GM03348 (cell line): ENCODE data around the gene ADCY5.

Source experiments
- DNase-seq: peaks from one replicate; pipeline ENCODE4 v3.0.0; 2012; ENCODE audit warnings: low spot score

ADCY5 gene

DNA sequence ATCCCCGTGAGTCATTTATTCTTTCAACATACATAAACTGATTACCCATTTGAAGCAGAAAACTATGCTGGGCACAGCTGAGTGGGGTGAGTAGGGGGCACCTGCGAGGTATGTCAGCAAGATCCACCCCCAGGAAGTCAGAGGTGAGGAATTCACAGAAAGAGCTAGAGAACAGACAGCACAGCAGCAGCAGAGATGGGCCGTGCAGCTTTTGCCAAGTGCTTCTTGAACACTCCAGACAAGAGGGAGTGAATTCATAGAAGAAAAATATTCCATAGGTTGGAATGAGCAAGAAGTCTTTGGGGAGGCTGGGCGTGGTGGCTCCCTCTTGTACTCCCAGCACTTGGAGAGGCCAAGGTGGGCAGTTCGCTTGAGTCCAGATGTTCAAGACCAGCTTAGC is 9.4 kb upstream of the ADCY5 start:
- DNase-seq, result no peak

DNA sequence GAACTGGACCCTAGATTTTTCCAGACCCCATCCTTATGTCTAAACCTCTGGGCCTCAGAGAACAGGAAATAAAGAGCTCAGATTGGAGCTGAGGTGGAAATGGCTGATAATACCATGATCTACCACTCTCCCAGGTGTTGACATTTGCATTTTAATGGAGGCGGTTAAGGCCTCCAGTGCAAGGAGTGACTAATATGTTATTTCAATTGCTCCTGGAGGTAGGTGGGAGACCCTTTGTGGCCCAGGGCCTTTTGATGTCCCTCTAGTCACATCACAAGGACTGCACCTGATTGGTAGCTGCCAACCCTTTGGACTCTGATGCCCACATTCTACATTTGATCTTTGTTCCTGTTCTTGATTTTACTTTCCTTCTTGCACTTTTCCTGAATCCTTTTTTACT is 9.0 kb upstream of the ADCY5 start:
- DNase-seq, result no peak

GRCh38 chr3:123453675-123454074 is 4.8 kb upstream of the ADCY5 start:
- DNase-seq, result no peak

GRCh38 chr3:123451186-123451585 is 2.3 kb upstream of the ADCY5 start:
- no peak for DNase-seq

DNA sequence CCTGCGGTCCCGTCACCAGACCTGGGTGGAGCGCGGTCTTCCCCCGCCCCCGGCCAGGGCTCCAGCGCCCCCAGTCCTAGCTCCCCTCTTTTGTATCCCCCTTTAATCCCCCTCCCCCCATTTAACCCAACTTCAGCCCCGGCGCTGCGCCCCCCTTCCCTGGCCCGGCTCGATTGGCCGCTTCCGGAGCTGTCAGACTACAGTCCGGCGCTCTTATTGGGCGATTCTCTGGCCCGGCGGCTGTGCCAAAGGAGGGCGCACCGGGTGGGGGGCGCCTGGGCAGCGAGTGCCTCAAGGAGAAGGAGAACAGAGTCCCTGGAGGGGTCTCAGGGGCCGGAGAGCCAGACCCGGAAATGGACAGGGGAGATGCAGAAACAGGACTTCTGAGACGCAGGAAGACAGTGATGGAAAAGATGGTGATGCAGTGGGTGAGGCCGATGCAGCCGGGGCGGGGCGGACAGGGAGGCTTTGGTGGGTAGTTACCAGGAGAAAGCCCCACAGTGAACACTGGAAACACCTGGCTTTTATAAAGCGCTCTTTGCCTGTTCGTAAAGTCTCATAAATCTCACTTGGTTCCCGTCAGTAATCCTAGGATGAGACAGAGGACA is 1.2 kb upstream of the ADCY5 start:
- peak; percentile 49 for DNase-seq

GRCh38 chr3:123449102-123449996 is 459 bp upstream of the ADCY5 start:
- DNase-seq, result peak; percentile 76

DNA sequence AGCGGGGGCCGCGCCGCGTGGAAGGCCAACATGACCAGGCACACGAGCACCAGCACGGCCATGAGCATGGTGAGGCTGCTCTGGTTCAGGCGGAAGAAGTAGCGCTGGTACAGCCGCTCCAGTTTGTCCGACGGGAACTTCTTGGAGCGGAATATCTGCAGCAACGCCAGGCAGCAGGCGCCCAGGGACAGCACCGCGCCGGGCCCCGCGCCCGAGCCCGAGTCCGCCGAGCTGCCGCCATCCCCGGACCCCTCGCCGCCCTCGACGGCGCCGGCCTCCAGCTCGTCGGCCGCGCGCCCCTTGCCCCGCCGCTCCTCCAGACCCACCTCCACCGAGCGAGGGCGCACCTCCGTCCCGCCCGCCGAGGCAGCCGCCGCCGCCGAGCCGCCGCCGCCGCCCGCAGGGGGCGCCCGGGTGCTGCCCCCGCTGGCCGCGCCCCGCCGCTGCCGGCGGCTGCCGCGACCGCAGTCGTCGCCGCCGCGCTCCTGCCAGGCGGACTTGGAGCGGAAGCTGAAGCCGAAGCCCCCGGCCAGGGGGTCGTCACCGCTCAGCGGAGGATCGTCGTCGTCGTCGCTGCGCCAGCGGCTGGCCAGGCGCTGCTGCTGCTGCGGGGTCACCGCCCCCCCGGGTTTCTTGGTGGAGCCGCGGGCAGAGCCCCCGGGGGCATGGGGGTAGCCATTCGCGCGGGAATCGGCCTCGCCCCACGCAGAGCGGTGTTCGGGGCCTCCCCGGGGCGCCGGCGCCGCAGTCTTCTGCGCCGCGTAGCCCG is 957 bp downstream of the ADCY5 start:
- DNase-seq, result peak; percentile 75

GRCh38 chr3:123447416-123447748 is 1.5 kb downstream of the ADCY5 start:
- no peak for DNase-seq

- DNase-seq, result no peak
These were observed 2.2 kb downstream of the ADCY5 start for GRCh38 chr3:123446610-123447109.

DNA sequence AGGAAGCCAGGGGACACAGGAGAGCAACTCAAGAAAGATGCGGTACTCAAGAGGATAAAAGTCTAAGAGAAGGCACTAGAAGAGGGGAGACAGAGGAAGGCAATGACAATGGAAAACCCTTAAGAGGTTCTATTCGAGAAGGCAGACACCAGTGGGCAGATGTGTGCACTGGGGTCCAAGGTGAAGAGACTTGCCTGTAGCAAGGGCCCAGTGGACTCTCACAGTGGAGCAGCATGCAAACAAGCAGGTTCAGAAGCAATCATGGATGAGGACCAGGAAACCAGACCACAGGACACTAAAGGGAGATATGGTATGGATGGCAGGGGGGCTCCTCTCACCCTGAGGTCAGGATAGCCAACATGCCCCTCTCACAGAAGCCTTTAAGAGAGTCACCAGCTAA is 2.7 kb downstream of the ADCY5 start:
- DNase-seq, result no peak

GRCh38 chr3:123445702-123446101 is 3.2 kb downstream of the ADCY5 start:
- DNase-seq, result no peak

DNA sequence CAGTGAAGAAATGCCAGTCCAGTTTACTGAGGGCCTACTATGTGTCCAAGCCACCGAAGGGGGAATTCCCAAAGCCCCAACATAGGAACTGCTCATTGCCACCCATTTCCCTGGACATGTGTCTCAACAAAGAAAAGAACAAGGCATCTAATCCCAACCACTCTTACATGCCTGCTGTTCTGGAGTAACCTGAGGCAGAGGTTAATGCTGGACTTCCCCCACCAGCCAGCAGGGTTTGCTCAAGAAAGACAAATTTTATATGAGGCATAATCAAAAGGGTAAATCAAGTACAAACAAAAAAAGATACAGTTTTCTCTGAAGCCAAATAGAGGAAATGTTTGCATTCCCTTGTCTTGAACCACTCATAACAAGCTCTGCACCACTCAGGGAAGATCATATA is 4.1 kb downstream of the ADCY5 start:
- DNase-seq, result no peak

DNA sequence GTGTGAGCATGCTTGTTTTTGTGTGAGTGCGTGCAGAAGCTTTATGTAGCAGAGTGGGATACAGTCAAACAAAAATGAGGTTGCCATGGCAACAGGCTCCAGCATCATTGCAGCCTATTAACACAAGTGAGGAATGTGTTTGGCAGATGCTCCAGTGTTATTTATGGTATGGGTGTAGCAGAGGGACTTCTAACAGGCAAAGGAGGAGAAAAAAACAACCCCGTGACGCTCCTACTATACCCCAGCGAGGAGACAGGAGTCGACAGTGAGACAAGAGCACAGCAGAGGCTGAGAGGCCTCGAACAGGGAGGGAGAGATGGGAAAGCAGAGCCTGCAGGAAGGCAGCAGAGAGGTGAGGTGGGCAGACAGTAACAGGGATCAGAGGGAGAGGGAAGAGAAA is 4.9 kb downstream of the ADCY5 start:
- no peak for DNase-seq

DNA sequence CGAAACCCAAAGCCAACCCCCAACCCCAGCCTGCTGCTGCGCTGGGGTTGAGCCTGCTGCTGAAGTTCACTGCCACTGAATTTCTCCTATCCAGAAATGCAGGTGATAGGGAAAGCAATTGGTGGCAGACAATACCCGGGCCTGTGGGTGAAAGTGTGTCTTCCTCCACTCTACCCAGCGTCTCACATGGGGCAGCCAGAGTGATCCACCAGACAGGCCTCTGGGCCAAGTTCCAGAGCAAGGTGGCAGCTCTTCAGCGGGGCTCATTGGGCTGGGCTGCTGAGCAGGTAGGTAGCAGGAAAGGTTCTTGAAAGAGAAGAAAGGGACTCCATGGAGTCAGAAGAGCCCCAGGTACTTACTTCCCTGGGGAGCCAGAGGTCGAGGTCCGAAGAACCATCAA is 6.0 kb downstream of the ADCY5 start:
- no peak for DNase-seq

DNA sequence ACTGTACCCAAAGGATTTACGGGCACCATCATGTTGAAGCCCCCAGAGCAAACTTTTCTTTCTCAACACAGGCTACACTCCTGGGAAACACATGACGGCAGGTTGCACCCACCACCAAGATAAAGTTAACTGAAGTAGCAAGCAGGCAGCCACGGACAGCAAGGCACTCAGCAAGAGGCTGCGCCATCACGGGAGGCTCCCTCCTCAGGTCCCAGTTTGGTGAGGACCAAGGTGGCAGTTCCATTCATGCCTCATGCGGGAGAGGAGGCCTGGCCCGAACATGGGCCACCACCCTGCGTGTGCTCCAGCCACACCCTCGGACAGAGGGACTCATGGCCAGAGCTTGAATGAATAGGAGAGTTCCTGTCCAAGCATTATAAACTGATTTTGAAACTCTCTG is 6.8 kb downstream of the ADCY5 start:
- DNase-seq, result no peak

DNA sequence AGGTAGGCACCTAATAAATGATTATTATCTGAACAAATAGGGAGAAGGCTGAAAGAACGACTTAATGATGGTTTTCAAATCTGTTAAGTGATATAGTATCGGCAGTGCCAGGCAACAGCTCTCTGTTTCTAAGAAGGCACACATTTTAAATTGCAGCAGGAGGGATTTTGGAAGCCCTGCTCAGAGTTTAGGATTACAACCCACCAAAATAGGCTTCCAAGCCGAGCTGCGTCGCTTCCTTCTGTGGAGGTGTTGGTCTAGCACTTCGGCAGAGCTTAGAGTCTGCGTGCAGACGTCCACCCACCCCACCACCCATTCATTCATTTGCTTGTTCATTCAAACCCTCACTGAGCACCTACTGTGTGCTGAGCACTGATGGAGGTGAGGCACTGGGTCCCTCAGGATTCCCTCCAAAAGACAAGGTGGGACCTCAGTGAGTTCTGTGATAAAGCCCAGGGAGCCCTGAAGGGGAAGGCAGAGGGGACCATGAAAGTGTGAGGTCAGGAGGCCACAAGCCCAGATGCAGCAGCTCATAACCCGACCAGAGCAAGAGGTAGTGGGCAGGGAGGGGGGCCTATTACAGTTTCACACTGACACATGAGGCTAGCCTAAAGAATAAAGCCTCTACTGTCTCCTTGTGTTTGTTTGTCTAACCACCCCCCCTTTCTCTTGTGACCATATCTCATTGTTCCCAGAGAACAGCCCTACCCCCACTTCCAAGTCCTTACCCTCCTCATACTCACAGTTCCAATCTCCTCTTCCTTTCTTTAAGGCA is 8.9 kb downstream of the ADCY5 start:
- no peak for DNase-seq

DNA sequence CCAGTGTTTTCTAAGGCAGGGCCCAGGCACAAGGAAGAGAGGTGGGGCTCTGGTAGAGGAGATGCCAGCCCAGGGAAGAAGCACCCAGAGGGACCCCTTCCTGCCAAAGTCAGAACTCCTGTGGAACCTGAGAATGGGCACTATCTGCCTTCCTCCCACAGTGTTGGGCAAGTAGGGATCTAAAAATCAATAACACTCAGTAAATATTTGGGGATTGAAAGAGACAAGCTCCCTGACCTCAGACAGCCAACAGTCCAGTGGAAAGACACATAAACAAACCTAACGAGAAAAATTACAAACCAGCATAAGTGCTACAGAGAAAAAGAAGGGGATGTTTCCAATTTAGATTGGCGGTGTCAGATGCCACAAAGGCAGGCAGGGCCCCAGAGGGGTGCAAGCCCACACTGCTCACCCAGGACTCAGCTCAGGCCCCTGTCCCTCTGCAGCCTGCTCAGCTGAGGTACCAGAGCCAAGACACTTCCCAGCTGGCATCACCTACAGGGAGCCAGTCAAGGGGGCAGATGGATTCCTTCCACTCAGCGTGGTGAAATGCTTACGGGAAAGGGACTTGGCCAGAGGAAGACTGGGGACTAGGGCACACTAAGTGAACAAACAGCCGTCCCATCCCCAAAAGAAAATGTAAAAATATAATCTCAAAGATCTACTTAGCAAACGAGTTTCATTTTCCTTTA is 15.9 kb downstream of the ADCY5 start:
- no peak for DNase-seq

- no peak for DNase-seq
These were observed 17.1 kb downstream of the ADCY5 start for GRCh38 chr3:123431658-123432324.

- no peak for DNase-seq
These were observed 17.8 kb downstream of the ADCY5 start for GRCh38 chr3:123431007-123431657.

GRCh38 chr3:123430266-123430665 is 18.6 kb downstream of the ADCY5 start:
- no peak for DNase-seq
